VCaP (cell line): ENCODE measurements around the gene EMX1.

ENCODE experiments used
- H3K27ac ChIP-seq: fragments of 450-650 bp; 2 replicates; pipeline ENCODE4 v1.5.1; 2017
- TF ChIP-seq, protein P1 (sequence below): fragments of 450-650 bp; conservative IDR thresholded peaks from 2 replicates; pipeline ENCODE4 v1.5.1; 2017; ENCODE audit warnings: mild to moderate bottlenecking, moderate library complexity

The EMX1 gene

DNA sequence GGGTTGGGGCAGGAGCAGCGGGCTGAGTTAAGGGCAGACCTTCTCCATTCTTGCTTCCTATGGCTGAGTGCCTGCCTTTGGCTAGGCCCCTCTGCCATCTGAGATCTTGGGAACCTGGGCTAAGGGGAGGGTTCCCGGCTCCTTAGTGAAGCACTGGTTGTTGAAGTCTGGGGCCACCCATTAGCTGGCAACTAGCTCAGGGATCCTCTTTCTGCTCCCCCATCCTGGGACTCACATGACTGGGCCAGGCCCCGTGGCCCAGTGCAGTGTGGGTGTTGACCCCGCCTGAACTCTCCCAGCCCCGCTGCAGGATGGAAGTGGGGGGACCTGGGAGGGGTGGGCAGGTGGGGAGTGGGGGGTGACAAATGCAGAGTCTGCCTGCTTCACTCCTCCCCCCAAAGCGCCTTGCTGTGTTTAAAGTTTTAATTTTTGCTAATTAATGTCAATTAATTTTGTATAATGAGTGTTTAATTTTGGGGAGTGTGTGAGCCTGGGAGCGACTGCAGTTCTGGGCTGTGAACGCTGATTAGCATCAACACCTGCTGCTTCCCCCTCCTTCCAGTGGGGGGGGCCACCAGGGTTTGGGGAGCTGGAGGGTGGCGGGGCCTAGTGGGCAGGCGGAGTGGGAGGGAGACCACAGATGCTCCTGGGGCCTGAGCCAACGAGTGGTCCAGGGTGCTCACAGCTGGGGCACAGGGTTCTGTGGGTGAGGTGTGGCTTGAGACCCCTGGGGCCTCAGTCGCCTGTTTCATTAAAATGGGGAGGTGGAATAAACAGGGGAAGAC lies 55.2 kb downstream of the EMX1 start:
- TF ChIP-seq, protein P1, sequence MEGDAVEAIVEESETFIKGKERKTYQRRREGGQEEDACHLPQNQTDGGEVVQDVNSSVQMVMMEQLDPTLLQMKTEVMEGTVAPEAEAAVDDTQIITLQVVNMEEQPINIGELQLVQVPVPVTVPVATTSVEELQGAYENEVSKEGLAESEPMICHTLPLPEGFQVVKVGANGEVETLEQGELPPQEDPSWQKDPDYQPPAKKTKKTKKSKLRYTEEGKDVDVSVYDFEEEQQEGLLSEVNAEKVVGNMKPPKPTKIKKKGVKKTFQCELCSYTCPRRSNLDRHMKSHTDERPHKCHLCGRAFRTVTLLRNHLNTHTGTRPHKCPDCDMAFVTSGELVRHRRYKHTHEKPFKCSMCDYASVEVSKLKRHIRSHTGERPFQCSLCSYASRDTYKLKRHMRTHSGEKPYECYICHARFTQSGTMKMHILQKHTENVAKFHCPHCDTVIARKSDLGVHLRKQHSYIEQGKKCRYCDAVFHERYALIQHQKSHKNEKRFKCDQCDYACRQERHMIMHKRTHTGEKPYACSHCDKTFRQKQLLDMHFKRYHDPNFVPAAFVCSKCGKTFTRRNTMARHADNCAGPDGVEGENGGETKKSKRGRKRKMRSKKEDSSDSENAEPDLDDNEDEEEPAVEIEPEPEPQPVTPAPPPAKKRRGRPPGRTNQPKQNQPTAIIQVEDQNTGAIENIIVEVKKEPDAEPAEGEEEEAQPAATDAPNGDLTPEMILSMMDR, result no peak
- no peak overlapping the region for H3K27ac ChIP-seq

DNA sequence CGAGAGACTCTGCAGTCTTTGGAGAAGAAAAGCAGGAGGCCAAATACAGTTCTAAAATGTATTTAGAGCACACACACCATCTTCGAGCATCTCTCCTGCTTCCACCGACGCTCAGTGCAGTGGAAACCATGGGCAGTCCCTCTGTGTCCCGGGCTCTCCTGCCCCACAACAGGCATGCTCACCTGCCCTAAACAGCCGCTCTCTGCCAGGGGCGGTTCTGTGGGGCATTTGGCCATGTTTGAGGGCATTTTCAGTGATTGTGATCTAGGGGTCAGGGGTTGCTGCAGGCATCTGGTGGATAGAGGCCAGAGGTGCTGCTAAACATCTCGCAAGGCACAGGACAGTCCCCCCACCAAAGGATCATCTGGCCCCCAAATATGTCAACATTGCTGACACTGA lies 55.8 kb downstream of the EMX1 start:
- TF ChIP-seq, protein P1, result no peak

DNA sequence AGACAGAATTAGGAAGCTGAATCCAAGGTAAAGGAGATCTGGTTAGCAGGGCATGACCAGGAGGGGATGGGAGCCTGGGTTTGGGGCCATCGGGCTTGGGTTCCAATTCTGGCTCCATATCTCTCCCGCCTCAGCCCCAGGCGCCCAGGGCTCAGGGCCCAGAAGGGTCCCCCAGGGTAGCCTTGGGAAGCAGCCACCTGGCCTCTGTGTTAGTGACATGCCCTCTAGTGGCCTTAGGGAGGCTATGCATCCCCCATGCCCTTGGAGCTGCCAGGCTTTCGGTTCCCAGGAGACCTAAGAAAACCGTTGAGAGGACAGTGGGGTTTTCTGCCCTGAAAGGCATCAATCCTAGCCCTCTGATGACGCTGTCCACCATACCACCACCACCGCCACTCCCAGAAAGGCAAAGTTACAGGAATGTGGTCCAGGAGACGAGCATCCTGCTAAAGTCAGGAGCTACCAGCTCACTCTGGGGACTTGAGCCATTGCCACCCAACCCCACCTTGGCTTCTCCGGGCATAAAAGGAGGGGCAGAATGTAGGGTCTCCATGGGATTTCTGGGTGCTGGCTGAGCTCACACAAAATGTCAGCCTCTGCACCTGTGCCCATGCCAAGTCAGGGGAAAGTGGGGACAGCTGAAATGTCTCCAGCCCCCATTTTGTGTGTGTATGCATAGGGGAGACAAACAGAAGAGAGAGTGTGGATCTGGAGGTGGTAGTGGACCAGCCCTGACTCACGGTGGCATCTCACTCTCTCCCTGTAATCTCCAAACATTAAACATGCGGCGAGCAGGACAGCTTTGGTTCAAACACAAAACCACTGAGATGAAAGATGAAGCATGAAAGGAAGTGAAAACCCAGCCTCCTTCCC lies 56.5 kb downstream of the EMX1 start:
- H3K27ac ChIP-seq, result no peak overlapping the region
- TF ChIP-seq, protein P1, result peak; percentile 92

More for the DNA sequence above, 55.8 kb downstream of the EMX1 start:
- no peak overlapping the region for H3K27ac ChIP-seq

DNA sequence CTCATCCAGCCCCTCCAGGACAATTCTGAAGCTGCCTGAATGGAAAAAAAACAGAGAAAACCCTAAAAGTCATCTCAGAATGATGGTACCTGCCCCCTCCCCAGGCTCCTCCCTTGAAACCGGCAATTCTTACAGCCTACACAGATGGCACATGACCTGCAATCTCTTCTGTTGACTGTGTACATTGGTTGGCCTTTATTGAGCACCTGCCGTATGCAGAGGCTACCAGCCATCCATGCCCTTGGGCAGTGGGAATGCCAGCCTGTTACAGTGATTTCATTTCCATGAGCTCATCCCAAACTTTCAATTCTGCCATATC lies 57.1 kb downstream of the EMX1 start:
- TF ChIP-seq, protein P1, result no peak
- H3K27ac ChIP-seq, result no peak overlapping the region

DNA sequence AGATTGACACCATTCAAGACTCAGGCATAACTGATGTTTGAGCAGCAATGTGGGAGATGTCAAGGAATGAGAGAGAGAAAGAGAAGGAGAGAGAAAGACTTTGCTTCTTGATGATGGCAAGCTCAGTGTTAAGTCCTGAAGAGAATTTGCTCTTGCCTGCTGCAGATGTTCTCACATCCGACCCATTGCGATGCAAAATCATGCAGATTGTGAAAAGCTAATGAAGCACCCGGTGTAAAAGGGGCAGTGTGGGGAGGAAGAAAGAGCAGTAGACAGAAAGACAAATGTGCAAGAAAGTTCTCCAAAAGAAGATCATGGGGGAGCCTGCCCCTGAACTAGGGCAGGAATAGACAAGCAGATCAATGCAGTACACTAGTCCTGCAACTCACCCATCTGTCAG lies 57.7 kb downstream of the EMX1 start:
- H3K27ac ChIP-seq, result no peak overlapping the region
- TF ChIP-seq, protein P1, result no peak

DNA sequence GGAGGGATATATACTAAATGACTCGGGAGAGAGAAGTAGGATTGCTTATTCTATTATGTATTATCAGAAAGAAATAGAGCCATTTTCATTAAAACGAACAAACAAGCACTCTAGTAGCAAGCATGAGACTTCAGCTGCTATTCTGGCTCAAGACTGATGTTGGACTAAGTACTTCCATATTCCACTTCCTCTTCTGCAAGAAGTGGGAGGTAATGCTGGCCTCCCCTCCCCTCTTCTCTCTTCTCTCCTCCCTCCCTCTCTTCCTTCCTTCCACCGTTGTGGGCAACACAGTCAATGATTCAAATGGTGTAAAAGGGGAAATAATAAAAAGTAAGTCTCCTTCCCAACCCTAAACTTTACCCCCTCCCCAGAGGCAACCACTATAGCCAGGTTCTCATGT lies 62.6 kb downstream of the EMX1 start:
- TF ChIP-seq, protein P1, result no peak
- no peak overlapping the region for H3K27ac ChIP-seq

DNA sequence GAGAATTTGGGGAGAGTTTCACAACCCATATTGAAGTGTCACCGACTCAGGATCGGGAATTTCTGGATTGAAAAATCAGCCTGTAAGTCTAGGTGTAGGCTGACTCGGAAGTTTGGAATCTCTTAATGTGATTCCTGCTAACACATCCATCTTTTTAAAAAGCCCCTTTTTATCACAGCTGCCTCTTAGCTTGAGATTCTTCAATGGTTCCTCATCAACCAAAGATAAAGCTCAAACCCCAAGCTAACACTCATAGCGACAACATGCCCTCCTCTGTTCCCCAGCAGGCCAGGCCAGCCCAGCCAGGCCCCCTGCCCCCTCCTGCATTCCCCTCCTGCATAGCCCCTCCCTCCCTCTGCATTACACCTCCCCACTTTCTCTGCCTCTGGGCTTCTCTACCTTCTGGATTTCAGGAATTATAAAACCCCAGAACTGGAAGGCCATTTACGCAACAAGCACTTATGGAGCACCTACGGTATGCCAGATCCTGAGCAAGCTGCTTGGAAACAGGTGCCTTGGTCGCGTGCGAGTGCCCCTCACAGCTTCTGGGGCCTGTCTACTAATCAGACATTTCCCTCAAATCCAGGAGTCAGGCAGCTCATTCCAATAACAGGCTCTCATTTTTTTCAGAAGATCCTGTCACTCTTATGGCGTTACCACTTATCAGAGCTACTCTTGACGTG lies 63.4 kb downstream of the EMX1 start:
- TF ChIP-seq, protein P1, result no peak
- H3K27ac ChIP-seq, result no peak overlapping the region
